ENCODE measurements around the gene TENM4. TPM values are rescaled to one million over a fixed set of nuclear protein-coding genes. Genes with fewer than 3 reads are reported as not detected.

Gene TENM4
- total RNA-seq, 2 experiments from 2014 or later = not detected

DNA sequence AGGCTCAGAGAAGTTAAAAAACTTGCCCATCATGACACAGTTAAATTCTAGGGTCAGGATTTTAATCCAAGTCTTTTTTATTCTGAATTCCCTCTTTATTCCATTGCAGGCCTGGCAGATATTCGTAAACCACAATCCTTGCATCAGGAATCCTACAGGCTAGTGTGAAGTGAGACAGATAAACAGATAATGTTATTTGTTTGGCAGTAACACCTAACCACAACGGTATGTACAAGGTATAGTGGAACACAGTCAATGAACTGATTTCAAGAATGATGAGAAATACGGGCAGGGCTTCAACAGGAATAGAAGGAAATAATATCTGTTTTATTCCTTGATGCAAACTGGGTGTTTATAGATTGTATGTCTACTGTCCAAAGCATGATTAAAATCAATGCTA lies 834.2 kb downstream of the TENM4 start:
- ATAC-seq (ENCODE audit: low read depth) (no peak), DNase-seq (no peak)
- H3K4me3 Mint-ChIP-seq = no peak overlapping the region
- H3K4me1 Mint-ChIP-seq = no peaks in the 10 kb centered on the region
- no peaks in the 10 kb centered on the region for H3K36me3 Mint-ChIP-seq
- peaks cover 16% of the 10 kb centered on the region for H3K27me3 Mint-ChIP-seq
- no peak overlapping the region for H3K27ac Mint-ChIP-seq
- no peaks in the 10 kb centered on the region for H3K9me3 Mint-ChIP-seq
- POLR2A ChIA-PET = no interaction called here

DNA sequence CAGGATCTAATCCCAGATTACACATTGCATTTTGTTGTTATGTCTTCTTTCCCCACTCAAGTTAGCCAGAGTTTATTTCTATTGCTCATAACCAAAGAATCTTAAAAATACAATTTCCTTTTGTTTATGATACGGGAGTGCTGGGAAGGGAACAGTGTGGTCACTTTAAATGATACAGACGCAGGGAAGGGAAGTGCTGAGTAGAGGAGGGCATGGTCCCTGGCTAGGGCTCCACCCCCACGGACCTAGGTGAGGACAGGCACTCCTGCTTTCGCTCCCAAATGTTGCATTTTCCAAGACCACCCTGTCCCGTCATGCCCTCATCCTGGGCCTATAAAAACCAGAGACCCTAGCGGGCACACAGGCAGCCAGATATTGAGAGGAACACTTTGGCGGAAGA lies 835.5 kb downstream of the TENM4 start:
- DNase-seq (no peak), ATAC-seq (ENCODE audit: low read depth) (no peak)
- no peaks in the 10 kb centered on the region for H3K4me1 Mint-ChIP-seq
- H3K27me3 Mint-ChIP-seq = peaks cover 27% of the 10 kb centered on the region
- no peak overlapping the region for H3K27ac Mint-ChIP-seq
- no peak overlapping the region for H3K4me3 Mint-ChIP-seq
- no peaks in the 10 kb centered on the region for H3K36me3 Mint-ChIP-seq
- POLR2A ChIA-PET = no interaction called here
- H3K9me3 Mint-ChIP-seq = no peaks in the 10 kb centered on the region

DNA sequence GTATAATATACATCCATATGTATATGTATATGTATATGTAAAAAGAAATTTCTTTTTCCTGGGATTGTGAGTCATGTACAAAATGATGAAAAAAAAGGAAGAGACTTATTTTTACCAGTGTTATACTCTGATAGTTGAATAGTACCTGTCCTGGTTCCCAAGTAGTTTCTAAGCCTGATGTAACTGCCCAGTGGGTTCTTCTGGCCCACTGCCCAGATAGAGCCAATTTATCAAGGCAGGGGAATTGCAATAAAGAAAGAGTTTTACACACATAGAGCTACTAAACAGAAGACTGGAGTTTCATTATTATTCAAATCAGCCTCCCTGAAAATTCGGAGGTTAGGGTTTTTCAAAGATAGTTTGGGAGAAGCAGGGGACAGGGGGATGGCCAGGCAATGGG lies 837.0 kb downstream of the TENM4 start:
- no peaks in the 10 kb centered on the region for H3K9me3 Mint-ChIP-seq
- H3K27me3 Mint-ChIP-seq = peaks cover 33% of the 10 kb centered on the region
- no peaks in the 10 kb centered on the region for H3K4me1 Mint-ChIP-seq
- no peaks in the 10 kb centered on the region for H3K36me3 Mint-ChIP-seq
- no peak for ATAC-seq (ENCODE audit: low read depth)
- POLR2A ChIA-PET = no interaction called here
- H3K4me3 Mint-ChIP-seq = no peak overlapping the region
- H3K27ac Mint-ChIP-seq = no peak overlapping the region
- DNase-seq = no peak

Small RNAs within 50 kb of the gene (microRNA-seq; reads per million reads assigned to microRNA genes)
- gene MIR5579 = not detected
- 2.8 reads per million for gene MIR708
